HK-2 (cell line): ENCODE results near the gene CASP2.
"Not testable (repeated sequence)": the region's sequence is repeated elsewhere in the genome, so short reads cannot be mapped to it uniquely, and the experiment has no call there.

ENCODE experiments used
- DNase-seq: peaks from one replicate; pipeline ENCODE4 v3.0.0-alpha.2; 2018; ENCODE audit not compliant: unreplicated experiment

The CASP2 gene

DNA sequence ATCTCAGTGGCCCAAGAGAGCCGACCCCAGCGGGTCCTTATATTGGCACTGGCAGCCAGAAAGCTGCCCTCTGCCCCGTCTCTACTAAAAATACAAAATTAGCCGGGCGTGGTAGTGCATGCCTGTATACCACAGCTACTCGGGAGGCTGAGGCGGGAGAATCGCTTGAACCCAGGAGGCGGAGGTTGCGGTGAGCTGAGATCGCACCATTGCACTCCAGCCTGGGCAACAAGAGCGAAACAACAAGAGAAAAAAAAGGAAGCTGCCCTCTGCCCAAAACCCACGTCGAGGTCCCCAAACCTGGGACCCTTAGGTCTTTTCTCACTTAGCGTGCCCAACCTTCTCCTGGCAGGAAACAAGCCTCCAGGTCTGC lies 24.0 kb upstream of the CASP2 start:
- not testable (repeated sequence) for DNase-seq

GRCh38 chr7:143265017-143265693 lies 23.0 kb upstream of the CASP2 start:
- no peak for DNase-seq

DNA sequence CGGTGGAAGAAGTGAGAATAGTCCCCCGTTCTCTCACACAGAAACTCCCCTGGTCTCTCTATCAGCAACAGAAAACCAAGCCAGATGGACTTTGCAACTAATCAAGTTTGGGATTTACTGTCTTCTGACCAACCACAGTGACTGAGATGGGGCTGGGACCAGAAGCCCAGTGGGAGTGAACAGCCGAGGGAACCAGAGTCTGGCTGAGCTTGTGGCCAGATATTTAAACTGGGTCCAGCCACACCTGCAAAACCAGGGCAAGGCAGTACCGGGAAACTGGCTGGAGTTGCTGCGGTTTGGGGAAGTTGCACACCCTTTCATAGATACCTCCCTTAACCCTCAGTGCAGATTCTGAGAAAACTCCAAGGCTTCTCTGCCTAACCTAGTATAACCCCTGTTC lies 18.9 kb upstream of the CASP2 start:
- no peak for DNase-seq

DNA sequence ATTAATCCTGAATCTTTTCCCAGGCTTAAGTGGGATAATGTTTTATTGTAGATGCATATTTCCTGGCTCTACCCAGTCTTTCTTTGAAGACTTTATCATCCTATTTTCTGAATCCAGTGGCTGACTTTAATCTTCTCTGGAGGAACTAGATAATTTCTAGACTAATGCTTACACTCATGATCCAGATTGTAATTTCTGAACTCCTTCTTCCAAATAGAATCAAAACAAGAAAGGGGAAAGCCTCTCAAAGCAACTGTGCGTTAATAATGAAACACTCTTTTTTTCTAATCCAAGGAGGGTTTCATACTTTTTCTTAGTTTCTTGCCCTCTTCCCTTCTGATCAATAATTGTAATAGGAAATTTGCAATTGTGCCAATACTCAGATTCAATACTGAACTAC lies 16.9 kb upstream of the CASP2 start:
- DNase-seq, result no peak

GRCh38 chr7:143272871-143273270 lies 15.3 kb upstream of the CASP2 start:
- no peak for DNase-seq

GRCh38 chr7:143279186-143280098 lies 8.7 kb upstream of the CASP2 start:
- no peak for DNase-seq

- no peak for DNase-seq
Measured at GRCh38 chr7:143280160-143280559, 8.0 kb upstream of the CASP2 start.

DNA sequence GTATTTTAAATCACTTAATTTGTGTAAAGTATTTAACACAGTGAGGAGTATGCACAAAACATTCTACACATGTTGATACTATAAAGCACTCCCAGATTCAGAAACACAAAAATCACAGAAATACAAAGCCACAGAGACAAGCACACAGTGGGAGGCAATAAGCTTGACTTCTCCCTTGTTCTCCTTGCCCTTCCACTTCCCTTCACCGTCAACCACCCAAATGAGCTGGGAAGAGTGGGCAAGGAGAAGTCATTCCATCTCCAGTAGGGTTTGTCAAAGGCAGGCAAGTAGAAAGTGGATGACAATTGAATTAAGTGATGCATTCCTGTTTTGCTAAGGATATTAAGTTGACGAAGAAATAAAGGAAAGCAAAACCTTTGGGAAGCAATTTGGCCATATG lies 7.6 kb upstream of the CASP2 start:
- no peak for DNase-seq

GRCh38 chr7:143281529-143281928 lies 6.6 kb upstream of the CASP2 start:
- DNase-seq, result no peak

GRCh38 chr7:143282124-143282523 lies 6.0 kb upstream of the CASP2 start:
- DNase-seq, result no peak

DNA sequence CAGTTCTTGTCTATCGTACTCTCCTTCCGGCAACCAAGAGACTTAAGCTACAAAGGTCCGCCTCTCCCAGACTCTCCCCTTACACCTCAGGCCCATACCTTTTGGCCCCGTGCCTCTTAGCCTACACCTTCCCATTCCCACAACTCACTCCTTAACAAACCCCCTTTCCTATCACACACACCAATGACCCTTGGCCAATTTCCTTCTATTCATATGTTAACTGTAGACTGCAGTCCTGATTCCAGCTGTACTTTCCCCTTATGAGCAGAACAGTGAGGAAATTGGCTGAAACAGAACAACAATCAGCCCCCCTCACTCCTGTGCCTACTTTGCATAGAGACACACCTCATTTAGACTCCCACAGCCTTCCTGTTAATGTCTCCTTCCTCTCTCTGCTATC lies 4.8 kb upstream of the CASP2 start:
- no peak for DNase-seq

- DNase-seq, result peak; percentile 65
Measured at GRCh38 chr7:143284591-143285469, 3.3 kb upstream of the CASP2 start, which contains the start of gene TMEM139. Gene TMEM139, plus strand, starts transcription at chr7:143284958. Its CDS starts 1,000 bp downstream, at chr7:143285958.

- peak; percentile 82 for DNase-seq
Measured at GRCh38 chr7:143285470-143285778, 2.7 kb upstream of the CASP2 start.

GRCh38 chr7:143285806-143286521 lies 2.2 kb upstream of the CASP2 start:
- no peak for DNase-seq

GRCh38 chr7:143286522-143286890 lies 1.6 kb upstream of the CASP2 start:
- no peak for DNase-seq

DNA sequence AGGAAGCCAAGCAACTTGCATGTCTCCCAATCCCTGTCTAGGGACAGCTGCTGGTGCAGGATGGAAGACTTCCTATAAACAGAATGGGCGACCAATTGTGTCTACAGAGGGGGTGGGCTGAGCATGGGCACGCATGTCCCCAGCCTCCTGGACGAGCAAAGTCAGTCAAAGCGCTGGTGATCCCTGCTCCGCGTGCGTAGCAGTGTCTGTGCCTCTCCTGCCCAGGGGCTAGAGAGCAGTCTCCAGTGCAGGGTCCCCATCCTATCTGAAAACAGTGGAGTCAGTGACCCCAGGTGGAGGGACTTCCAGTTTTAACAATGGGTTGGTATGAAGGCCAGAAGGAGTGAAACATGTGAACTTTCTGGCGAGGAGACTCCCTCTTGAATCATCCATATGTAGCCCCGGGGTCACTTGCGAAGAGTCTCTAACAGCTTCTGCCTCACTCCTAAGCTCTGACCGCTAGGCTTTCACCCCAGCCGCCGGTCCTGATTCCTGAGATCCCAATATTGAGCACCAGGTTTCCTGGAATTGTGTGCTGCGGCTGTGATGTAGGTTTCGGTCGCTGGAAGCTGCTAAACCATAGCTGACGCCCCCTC lies 714 bp upstream of the CASP2 start:
- no peak for DNase-seq

GRCh38 chr7:143288836-143289235 lies 685 bp downstream of the CASP2 start:
- no peak for DNase-seq

- DNase-seq, result no peak
Measured at GRCh38 chr7:143289421-143289820, 1.3 kb downstream of the CASP2 start.

- not testable (repeated sequence) for DNase-seq
Measured at GRCh38 chr7:143289888-143290287, 1.7 kb downstream of the CASP2 start.

DNA sequence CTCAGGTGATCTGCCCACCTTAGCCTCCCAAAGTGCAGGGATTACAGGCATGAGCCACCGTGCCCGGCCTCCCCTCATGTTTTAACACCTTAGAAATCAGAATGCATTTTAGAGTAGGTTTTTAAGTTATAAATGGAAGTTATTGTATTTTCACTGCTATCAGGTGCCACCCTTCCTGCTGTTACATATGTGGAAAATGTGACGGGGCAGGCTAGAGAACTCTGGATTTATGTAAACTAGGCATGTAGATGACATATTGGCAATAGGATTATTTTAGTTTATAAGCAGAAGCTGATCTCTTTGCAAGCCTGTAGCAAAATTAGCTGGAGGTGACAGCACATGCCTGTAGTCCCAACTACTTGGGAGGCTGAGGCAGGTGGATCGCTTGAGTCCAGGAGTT lies 2.1 kb downstream of the CASP2 start:
- DNase-seq, result no peak

DNA sequence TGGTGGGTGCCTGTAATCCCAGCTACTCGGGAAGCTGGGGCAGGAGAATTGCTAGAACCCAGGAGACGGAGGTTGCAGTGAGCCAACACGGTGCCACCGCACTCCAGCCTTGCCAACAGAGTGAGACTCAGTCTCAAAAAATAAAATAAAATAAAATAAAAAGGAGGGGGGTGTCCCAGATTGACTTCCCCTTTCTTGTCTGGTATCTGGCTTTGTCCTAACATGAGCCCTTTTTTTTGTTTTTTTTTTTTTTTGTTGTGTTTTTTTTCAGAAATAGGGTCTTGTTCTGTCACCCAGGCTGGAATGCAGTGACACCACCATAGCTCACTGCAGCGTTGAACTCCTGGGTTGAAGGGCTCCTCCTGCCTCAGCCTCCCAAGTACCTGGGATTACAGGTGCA lies 4.7 kb downstream of the CASP2 start:
- no peak for DNase-seq
